Coronary artery (tissue), 2 donors: Measurements from ENCODE around the gene ESM1.

Experiments
- DNase-seq: peaks from one replicate; pipeline ENCODE4 v3.0.0-alpha.2; 2017; ENCODE audit warnings: low spot score
- H3K27ac ChIP-seq, 2 donors: fragments of 200-600 bp; sonication (generic); one replicate each; pipeline ENCODE4 v1.5.1; 2016 to 2019
- H3K4me3 ChIP-seq: fragments of 200-600 bp; sonication (generic); 2 replicates; pipeline ENCODE4 v1.5.1; 2016; ENCODE audit warnings: mild to moderate bottlenecking, moderate library complexity
- TF ChIP-seq, protein P1 (sequence below): fragments of 200-600 bp; sonication (generic); IDR thresholded peaks from one replicate; pipeline ENCODE4 v1.5.1; 2019; ENCODE audit warnings: antibody characterized with exemption

Gene ESM1

GRCh38 chr5:54996466-54996865, 11.1 kb upstream of the ESM1 start:
- DNase-seq, result no peak
- TF ChIP-seq, protein P1, sequence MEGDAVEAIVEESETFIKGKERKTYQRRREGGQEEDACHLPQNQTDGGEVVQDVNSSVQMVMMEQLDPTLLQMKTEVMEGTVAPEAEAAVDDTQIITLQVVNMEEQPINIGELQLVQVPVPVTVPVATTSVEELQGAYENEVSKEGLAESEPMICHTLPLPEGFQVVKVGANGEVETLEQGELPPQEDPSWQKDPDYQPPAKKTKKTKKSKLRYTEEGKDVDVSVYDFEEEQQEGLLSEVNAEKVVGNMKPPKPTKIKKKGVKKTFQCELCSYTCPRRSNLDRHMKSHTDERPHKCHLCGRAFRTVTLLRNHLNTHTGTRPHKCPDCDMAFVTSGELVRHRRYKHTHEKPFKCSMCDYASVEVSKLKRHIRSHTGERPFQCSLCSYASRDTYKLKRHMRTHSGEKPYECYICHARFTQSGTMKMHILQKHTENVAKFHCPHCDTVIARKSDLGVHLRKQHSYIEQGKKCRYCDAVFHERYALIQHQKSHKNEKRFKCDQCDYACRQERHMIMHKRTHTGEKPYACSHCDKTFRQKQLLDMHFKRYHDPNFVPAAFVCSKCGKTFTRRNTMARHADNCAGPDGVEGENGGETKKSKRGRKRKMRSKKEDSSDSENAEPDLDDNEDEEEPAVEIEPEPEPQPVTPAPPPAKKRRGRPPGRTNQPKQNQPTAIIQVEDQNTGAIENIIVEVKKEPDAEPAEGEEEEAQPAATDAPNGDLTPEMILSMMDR, result no peak
- no peak overlapping the region for H3K27ac ChIP-seq
- no peak overlapping the region for H3K4me3 ChIP-seq

DNA sequence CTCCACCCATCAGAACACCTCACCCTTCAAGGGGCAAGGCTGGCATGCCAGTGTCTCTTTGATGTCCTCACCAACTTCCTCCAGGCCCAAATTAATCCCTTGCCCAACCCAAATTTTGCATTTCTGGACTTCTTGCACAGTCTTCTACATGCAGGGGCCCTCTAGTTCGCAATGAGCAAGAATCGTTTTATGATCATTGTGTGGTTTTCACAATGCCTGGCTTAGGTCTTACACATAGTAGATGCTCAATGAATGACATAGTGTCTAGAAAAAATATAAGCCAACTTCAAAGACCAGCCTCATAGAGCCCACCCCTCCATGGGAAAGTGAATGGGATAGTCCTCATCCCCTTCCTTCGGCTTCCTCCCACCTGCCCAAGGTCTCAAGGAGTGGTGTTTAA, 9.8 kb upstream of the ESM1 start:
- TF ChIP-seq, protein P1, result no peak
- no peak for DNase-seq
- no peak overlapping the region for H3K27ac ChIP-seq
- H3K4me3 ChIP-seq, result no peak overlapping the region

- TF ChIP-seq, protein P1, result no peak
- H3K27ac ChIP-seq, result no peak overlapping the region
- no peak overlapping the region for H3K4me3 ChIP-seq
- DNase-seq, result no peak
These were observed 9.2 kb upstream of the ESM1 start for GRCh38 chr5:54994628-54995027.

GRCh38 chr5:54993318-54993717, 7.9 kb upstream of the ESM1 start:
- no peak overlapping the region for H3K4me3 ChIP-seq
- TF ChIP-seq, protein P1, result no peak
- no peak for DNase-seq
- H3K27ac ChIP-seq, result no peak overlapping the region

- Histone ChIP-seq H3K27ac (no peak overlapping the region), H3K4me3 (no peak overlapping the region)
- no peak for DNase-seq
- TF ChIP-seq, protein P1, result no peak
These were observed 6.0 kb upstream of the ESM1 start for GRCh38 chr5:54991416-54991815.

DNA sequence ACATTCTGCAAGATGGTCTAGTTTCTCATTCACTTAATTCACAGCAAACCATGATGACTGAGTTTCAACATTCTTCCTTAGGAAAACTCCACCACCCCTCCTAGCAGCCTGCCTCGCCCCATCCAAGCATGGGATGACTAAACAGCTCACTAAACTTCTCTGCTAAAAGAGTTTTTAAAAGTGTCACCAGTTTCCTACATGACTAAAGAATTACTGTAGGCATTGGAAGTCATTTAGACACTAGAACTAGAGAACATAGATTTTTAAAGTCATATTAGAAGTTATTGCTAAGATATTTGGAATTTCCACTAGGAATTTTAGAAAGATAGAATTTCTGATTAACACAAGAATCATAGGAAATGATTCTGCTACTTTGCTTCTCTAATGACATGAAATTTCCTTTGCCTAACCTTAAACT, 5.5 kb upstream of the ESM1 start:
- H3K27ac ChIP-seq, result no peak overlapping the region
- TF ChIP-seq, protein P1, result no peak
- H3K4me3 ChIP-seq, result no peak overlapping the region
- no peak for DNase-seq

DNA sequence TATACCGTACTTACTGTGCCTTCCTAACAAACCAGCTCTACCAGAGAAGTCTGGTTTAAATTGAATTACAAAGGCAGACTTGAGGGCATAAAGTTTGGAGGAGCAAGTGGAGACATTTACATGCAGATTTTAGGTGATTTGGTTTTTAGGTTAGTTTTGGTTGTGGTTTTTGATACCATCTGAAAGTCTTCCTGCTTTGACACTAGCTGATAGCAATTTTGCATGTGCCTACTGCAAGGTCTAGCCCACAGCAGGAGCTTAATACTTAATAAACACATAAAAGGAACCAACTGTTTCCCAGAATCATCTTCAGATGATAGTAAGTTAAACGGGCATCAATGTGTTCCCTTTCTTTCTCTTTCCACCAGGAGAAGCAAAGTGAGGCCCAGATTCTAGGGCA, 3.4 kb upstream of the ESM1 start:
- TF ChIP-seq, protein P1, result no peak

More for the DNA sequence above, 3.4 kb upstream of the ESM1 start:
- no peak for DNase-seq
- Histone ChIP-seq H3K27ac (no peak overlapping the region), H3K4me3 (no peak overlapping the region)
